ENCODE data around the gene TIGD7.

DNA sequence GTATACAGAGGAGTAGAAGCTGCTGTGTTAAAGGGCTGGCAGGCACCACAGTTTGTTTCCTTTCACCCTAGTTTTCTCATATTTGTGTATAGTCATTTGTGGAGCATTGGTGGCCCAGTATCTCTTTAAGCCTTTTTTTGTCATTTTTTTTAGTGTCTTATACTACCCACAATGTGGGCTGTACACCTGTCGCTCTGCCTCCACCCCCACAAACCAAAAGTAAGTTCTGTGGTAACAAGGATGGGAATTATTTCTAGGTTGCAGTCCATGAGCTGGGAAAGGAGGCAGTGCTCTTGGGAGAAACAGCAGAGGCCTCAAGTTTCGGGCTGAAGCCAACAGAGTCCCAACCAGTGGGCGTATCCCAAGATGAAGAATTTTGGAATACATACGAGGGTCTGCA, 6.3 kb upstream of the TIGD7 start:
- TF ChIP-seq, protein P1, sequence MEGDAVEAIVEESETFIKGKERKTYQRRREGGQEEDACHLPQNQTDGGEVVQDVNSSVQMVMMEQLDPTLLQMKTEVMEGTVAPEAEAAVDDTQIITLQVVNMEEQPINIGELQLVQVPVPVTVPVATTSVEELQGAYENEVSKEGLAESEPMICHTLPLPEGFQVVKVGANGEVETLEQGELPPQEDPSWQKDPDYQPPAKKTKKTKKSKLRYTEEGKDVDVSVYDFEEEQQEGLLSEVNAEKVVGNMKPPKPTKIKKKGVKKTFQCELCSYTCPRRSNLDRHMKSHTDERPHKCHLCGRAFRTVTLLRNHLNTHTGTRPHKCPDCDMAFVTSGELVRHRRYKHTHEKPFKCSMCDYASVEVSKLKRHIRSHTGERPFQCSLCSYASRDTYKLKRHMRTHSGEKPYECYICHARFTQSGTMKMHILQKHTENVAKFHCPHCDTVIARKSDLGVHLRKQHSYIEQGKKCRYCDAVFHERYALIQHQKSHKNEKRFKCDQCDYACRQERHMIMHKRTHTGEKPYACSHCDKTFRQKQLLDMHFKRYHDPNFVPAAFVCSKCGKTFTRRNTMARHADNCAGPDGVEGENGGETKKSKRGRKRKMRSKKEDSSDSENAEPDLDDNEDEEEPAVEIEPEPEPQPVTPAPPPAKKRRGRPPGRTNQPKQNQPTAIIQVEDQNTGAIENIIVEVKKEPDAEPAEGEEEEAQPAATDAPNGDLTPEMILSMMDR (IDR thresholded peaks at IDR 0.05), result no peak
- no peak for TF ChIP-seq POLR2A (IDR thresholded peaks at IDR 0.05)
